OCI-LY7 (cell line): ENCODE measurements around the gene PHIP.
"Not testable (repeated sequence)": the region's sequence is repeated elsewhere in the genome, so short reads cannot be mapped to it uniquely, and the experiment has no call there.

Experiments
- EZH2phosphoT487 ChIP-seq: fragments of 200-600 bp; sonication (generic); IDR thresholded peaks from 2 replicates; pipeline ENCODE4 v1.6.1; 2018; ENCODE audit warnings: low read depth, borderline replicate concordance, mild to moderate bottlenecking, mixed run types, antibody characterized with exemption, low read length, moderate library complexity, mixed read lengths
- TF ChIP-seq, protein P1 (sequence below): fragments of 200-600 bp; sonication (generic); conservative IDR thresholded peaks from 2 replicates; pipeline ENCODE4 v1.5.1; 2014; ENCODE audit warnings: mild to moderate bottlenecking, antibody characterized with exemption, low read length, moderate library complexity, mixed read lengths

DNA sequence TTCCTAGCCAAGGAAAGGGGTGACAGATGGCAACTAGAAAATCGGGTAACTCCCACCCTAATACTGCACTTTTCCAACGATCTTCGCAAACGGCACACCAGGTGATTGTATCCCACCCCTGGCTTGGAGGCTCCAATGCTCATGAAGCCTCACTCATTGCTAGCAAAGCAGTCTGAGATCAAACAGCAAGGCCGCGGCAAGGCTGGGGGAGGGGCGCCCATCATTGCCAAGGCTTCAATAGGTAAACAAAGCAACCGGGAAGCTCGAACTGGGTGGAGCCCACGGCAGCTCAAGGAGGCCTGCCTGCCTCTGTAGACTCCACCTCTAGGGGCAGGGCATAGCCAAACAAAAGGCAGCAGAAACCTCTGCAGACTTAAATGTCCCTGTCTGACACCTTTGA, 156.9 kb downstream of the PHIP start:
- TF ChIP-seq, protein P1, sequence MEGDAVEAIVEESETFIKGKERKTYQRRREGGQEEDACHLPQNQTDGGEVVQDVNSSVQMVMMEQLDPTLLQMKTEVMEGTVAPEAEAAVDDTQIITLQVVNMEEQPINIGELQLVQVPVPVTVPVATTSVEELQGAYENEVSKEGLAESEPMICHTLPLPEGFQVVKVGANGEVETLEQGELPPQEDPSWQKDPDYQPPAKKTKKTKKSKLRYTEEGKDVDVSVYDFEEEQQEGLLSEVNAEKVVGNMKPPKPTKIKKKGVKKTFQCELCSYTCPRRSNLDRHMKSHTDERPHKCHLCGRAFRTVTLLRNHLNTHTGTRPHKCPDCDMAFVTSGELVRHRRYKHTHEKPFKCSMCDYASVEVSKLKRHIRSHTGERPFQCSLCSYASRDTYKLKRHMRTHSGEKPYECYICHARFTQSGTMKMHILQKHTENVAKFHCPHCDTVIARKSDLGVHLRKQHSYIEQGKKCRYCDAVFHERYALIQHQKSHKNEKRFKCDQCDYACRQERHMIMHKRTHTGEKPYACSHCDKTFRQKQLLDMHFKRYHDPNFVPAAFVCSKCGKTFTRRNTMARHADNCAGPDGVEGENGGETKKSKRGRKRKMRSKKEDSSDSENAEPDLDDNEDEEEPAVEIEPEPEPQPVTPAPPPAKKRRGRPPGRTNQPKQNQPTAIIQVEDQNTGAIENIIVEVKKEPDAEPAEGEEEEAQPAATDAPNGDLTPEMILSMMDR = not testable (repeated sequence)
- not testable (repeated sequence) for TF ChIP-seq EZH2phosphoT487
